H1 (cell line): ENCODE data around the gene SSPN.

Experiments used
- POLR2A ChIP-seq, 2 experiments: IDR thresholded peaks; 1 replicate in 1 of 2; 2 replicates in 1 of 2; pipeline ENCODE4 v1.6.1; 2011; ENCODE audit warnings: low read depth in 2 of 2, low read length in 2 of 2, mild to moderate bottlenecking in 2 of 2; ENCODE audit errors: control extremely low read depth in 1 of 2
- ZNF274 ChIP-seq: IDR thresholded peaks from 2 replicates; pipeline ENCODE4 v1.7.0; 2012; ENCODE audit warnings: low read length, borderline replicate concordance; ENCODE audit errors: extremely low read depth

DNA sequence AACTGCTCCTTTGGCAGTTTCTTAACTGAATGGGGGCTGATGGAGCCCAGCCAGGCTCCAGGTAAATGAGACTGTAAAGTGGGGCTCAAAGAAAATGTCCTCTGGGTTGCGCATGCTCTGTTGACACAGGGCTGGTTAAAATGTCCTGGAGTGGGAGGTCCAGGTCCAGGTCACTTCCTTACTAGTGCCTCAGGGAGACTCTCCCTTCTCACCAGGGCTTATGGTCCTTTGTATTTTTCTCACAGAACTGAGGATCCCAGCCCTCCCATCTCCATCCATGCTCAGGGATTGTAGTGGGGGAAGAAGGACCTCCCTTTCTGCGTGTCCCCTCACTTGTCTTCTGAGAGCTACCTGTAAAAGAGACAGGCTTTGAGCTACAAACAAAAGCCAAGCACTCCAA is 77.5 kb downstream of the SSPN start:
- no peak for TF ChIP-seq ZNF274
- TF ChIP-seq POLR2A (IDR thresholded peaks at IDR 0.05; ENCODE audit: control extremely low read depth in 1 of 2, low read depth in 2 of 2, low read length in 2 of 2), result no peak
